GM18858 (cell line): ENCODE data around the gene SSH3.

Experiments
- ATAC-seq: cut with Tn5 transposase; IDR thresholded peaks from one replicate; pipeline ENCODE4 v1.9.1; 2021; ENCODE audit not compliant: unreplicated experiment

The SSH3 gene

DNA sequence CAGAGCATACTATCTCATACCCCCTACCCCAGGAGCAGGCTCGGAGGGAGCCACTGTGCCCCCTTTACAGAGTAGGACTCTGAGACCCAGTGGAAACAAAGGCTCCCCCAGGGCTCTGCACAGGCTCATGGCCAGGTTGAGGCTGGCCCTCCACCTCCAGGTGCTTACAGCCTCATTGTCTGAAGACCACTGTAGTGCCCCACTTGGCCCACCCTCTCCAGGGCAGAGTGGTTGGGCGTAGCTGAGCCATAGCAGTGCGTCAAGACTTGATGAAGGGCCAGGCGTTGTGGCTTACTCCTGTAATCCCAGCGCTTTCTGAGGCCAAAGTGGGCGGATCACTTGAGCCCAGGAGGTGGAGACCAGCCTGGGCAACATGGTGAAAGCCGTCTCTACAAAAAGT lies 12.5 kb upstream of the SSH3 start:
- no peak for ATAC-seq

DNA sequence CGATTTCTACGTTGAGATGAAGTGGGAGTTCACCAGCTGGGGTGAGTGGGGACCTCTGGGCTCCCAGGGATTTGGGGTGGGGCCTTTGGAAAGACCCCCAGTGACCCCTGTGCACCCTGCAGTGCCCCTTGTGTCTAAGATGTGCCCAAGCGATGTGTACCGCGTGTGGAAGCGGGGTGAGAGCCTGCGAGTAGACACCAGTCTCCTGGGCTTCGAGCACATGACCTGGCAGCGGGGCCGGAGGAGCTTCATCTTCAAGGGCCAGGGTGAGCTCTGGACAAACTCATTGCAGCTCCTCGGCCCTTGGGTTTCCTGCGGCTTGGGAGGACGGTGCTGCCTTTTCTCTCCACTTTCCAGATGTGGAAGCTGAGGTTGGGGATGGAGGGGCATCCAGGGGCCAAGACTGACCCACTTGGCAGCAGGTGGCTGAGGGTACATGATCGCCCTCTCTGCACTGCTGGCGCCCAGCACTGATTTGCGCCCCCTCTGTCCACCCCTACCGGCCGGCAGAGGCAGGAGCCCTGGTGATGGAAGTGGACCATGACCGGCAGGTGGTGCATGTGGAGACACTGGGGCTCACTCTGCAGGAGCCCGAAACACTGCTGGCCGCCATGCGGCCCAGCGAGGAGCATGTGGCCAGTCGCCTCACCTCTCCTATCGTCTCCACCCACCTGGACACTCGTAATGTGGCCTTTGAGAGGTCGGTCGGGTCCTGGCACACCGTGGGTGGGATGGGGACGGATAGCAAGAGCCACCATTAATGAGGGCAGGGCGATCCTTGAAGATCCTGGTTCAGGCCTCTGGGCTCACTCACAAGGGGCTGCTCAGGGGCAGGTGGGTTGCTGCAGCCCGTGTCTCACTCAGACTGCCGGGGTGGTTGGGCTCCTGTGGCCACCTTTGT lies 11.6 kb upstream of the SSH3 start:
- no peak for ATAC-seq

DNA sequence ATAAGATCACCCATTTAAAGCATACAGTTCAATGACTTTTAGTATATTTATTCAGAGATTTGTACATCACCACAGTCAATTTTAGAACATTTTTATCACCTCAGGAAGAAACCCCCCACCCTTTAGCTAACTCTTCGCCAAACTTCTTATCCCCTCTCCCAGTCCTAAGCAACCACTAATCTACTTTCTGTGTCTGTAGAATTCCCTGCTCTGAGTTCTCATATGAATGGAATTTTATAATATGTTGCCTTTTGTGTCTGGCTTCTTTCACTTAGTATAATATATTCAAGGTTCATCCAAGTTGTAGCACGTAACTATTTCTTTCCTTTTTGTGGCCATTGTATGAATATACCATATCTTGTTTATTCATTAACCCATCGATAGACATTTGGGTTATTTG lies 10.7 kb upstream of the SSH3 start:
- no peak for ATAC-seq

DNA sequence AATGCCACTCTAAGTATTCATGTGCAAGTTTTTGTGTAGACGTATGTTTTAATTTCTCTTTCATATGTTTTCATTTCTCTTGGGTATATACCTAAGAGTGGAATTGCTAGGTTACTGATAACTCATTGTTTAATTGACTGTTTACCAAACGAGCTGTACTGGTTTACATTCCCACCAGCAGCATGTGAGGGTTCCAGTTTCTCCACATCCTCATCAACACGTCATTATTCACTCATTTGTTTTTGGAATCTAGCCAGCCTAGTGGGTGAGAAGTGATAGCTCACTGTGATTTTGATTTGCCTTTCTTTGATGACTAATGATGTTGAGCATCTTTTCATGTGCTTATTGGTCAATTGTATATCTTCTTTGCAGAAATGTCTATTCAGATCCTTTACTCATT lies 10.2 kb upstream of the SSH3 start:
- no peak for ATAC-seq

DNA sequence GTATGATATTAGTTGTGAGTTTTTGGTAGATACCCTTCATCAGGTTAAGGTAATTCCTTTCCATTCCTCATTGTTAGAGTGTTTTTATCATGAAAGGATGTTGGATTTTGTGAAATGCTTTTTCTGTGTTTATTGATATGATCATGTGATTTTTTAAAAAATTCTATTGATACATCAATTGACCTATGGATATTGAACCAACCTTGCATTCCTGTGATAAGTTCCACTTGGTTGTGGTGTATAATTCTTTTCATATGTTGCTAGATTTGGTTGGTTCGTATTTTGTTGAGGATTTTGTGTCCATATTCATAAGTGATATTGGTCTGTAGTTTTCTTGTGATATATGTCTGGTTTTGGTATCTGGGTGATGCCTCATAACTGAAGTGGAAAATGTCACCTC lies 7.5 kb upstream of the SSH3 start:
- no peak for ATAC-seq

DNA sequence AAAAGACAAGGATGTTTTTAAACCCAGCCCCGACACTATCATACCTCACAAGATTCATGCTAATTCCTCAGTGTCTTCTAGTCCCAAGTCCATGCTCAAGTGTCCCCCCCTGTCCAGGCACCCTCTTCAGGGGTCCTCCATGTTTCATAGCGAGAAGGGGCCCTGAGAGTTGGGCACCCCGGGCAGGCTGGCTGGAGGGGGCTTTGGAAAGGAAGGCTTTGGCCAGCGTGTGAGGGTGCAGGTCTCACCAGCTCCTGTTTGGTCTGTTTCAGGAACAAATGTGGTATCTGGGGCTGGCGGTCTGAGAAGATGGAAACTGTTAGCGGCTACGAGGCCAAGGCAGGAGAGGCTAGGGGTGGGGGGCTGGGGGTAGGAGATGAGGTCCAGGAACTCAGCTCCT lies 4.5 kb upstream of the SSH3 start:
- no peak for ATAC-seq

DNA sequence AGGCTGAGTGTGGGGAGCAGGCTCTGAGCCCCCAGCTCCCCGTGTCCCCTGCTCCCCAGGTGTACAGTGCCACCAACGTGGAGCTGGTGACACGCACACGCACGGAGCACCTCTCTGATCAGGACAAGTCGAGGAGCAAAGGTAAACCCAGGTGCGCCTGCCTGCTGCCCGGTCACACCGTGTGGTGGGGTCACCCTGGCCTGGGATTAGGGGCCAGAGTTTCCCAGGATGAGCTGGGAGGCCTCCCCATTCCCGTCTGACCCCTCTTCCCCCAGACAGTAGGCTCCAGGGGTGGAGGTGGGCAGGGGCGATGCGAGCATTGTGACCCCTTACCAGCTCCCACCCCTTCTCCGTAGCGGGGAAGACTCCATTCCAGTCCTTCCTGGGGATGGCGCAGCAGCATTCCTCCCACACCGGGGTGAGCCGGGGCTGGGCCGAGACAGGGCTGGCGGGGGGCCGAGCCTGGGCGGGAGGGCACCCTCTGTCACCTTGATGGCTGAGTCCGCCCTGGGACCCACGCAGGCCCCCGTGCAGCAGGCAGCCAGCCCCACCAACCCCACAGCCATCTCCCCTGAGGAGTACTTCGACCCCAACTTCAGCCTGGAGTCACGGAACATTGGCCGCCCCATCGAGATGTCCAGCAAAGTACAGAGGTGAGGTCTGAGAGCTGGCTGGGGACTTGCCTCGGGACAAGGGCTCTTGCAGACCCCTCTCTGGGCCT lies 3.7 kb upstream of the SSH3 start:
- no peak for ATAC-seq

DNA sequence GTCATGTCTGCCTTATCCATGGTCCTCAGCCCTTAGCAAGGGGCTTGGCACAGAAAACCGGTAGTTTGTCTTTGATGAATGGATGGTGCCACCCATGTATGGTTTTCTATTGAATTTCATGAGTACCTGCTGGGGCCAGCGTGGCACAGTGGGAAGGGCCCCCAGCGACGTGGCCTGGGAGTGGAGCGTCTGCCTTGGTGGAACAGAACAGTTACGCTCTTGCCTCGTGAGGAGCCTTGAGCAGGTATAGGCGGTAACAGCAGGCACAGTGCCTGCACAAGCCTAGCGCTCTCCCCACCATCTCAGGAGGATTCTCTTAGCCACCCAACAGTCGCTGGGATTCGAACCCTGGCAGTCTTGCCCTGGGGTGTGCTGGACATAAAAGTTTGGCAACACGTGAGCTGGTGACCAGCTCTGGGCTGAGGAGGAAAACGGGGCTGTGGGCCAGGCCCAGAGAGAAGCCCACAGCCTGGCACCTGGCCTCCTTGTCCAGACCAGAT lies 3.0 kb upstream of the SSH3 start:
- no peak for ATAC-seq

DNA sequence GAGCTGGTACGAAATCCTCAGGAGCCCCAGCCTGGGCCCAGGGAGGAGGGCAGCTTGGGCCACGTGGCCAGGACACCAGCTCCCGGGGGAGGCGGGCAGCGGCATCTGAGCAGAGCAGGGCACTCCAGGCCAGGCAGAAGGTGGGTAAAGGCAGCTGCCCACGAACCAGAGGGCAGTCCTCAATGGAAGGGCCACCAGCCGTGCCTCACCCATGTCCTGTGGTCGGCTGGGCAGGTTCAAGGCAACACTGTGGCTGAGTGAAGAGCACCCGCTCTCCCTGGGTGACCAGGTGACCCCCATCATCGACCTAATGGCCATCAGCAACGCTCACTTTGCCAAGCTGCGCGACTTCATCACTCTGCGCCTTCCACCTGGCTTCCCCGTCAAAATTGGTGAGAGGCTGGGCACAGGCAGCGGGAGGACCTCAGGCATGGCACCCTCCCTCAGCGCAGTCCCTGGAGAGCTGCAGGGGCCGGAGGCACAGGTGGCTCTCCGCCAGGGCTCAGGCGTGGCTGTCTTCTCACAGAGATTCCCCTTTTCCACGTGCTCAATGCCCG lies 2.5 kb upstream of the SSH3 start:
- no peak for ATAC-seq

DNA sequence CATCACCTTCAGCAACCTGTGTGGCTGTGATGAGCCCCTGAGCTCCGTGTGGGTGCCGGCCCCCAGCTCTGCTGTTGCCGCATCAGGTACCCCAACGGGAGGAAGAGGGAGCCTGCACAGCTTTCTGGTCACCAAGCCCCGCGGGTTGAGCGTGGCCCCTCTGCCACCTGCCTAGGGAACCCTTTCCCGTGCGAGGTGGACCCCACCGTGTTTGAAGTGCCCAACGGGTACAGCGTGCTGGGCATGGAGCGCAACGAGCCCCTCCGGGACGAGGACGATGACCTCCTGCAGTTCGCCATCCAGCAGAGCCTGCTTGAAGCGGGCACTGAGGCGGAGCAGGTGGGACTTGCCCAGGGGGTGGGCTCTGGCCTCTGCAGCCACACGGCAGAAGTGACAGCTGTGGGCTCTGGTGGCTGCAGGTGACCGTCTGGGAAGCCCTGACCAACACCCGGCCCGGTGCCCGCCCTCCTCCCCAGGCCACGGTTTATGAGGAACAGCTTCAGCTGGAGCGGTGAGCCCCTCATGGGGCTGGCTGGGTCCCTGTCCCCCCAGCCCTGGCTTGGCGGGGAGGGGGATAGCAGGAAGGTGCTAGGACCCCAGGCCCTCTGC lies 1.9 kb upstream of the SSH3 start:
- no peak for ATAC-seq

DNA sequence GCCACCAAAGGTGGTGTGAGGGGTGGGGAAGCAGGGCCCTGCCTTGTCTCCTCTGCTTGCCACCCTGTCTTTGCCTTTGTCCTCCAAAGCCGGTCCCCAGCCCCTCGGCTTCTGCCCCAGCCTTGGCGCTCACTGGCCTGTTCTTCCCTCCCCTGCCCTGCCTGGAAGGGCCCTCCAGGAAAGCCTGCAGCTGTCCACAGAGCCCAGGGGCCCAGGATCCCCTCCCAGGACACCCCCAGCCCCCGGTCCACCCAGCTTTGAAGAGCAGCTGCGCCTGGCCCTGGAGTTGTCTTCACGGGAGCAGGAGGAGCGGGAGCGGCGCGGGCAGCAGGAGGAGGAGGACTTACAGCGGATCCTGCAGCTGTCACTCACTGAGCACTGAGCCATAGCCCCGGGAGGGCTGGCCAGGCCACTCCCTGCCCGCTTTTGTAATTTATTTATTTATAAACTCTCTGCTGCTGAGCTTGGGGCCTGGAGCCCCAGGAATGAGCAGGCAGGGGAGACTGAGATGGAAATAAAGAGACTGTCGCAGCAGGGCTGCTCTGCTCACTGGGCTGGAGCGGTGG lies 1.3 kb upstream of the SSH3 start:
- no peak for ATAC-seq

DNA sequence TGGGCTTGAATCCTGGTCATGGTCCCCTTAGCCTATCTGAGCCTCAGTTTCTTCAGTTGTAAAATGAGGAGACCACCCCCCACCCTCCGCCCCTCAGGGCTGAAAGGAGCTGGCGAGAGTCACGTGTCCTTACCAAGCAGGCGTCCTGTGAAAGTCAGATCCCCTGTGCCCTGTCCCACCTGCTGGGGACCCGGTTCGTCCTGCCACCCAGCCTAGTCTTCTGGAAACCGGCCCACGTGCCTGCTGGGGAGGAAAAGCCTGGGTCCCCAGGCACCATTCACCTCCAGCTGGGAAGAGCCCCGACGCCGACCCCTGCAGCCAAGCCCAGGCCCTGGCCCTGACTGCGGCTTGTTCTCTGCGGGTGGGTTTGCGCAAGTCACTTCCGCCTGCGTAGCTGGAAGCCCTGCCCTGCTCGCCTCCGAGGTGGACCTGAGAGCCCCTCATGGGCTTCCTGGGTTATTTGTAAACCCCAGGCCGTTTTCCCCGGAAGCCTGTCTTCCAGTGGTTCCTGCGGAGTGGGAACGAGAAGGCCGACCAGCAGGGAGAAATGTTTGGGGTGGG lies 679 bp upstream of the SSH3 start:
- no peak for ATAC-seq

DNA sequence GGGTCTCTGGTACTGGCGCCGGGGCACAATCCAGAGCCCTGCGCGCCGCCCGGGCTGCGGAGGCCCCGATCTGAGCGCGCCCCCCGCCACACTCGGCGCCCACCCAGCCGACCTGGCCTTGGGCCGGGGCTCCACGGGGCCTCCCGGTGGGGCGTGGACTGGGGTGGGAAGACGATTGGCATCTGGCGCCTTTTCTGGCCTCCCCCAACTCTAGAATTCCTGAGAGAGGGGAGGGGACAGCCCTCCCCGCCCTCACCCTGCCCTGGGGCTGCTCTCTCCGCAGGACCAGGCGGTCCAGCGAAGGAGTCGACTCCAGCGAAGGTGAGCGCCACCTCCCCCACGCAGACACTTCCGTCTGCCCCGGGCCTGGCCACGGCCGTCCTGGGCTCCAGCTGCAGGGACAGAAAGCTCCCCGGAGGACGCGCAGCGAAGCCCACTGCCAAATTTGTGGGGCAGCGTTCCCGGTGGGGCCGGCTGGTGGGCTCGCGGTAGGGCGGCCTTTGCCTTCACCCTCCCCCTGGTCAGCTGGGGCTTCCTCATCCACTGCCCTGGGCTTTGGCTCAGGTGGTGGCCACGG lies 593 bp downstream of the SSH3 start:
- ATAC-seq: no peak

DNA sequence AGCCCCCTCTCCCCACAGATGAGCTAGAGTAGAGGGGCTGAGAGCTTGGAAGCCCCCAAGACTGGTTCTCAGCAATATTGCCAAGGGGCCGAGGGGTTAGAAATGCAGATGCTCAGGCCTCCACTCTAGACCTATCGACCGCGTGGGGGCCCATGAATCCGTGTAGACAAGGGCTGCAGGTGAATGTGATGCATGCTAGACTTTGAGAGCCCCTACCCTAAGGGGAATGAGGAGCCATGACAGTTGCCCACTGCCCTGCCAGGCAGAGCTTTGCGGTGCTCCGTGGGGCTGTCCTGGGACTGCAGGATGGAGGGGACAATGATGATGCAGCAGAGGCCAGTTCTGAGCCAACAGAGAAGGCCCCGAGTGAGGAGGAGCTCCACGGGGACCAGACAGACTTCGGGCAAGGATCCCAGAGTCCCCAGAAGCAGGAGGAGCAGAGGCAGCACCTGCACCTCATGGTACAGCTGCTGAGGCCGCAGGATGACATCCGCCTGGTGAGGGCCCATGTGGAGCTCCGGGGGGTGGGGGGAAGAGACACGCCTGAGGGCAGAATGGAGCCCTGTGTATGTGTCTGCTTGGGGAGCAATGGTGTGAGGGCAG lies 1.3 kb downstream of the SSH3 start:
- ATAC-seq: no peak

DNA sequence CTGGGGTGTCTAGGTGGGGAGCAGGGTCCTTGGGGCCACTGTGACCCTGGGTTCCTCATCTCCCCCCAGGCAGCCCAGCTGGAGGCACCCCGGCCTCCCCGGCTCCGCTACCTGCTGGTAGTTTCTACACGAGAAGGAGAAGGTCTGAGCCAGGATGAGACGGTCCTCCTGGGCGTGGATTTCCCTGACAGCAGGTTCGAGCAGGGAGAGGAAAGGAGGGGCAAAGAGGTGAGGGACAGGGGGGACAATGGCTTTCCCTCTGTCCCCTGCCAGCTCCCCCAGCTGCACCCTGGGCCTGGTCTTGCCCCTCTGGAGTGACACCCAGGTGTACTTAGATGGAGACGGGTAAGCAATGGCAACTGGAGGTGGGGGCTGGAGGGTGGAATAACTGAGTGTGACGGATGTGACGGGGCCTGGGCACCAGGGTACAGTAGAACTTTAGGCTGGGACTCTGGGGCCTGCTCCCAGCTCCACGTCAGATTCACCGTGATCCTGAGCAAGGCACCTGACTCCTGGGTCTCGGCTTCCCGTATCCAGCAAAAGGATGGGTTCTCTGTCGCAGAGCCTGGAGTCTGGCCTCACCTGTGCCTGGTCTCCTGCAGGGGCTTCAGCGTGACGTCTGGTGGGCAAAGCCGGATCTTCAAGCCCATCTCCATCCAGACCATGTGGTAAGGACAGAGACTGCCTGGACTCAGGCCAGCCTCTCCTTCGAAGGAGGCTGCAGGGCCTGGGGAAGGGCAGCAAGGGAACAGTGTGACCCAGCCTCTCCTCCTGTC lies 3.6 kb downstream of the SSH3 start:
- no peak for ATAC-seq

DNA sequence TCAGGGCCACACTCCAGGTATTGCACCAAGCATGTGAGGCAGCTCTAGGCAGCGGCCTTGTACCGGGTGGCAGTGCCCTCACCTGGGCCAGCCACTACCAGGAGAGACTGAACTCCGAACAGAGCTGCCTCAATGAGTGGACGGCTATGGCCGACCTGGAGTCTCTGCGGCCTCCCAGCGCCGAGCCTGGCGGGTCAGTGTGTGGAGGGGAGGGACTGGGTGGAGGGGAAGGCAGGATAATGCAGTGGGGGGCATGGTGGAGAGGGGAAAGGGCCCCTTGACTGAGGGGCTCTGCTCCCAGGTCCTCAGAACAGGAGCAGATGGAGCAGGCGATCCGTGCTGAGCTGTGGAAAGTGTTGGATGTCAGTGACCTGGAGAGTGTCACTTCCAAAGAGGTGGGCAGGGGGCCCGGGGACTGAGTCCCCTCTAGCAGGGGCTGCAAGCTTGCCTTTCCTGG lies 4.2 kb downstream of the SSH3 start:
- no peak for ATAC-seq

DNA sequence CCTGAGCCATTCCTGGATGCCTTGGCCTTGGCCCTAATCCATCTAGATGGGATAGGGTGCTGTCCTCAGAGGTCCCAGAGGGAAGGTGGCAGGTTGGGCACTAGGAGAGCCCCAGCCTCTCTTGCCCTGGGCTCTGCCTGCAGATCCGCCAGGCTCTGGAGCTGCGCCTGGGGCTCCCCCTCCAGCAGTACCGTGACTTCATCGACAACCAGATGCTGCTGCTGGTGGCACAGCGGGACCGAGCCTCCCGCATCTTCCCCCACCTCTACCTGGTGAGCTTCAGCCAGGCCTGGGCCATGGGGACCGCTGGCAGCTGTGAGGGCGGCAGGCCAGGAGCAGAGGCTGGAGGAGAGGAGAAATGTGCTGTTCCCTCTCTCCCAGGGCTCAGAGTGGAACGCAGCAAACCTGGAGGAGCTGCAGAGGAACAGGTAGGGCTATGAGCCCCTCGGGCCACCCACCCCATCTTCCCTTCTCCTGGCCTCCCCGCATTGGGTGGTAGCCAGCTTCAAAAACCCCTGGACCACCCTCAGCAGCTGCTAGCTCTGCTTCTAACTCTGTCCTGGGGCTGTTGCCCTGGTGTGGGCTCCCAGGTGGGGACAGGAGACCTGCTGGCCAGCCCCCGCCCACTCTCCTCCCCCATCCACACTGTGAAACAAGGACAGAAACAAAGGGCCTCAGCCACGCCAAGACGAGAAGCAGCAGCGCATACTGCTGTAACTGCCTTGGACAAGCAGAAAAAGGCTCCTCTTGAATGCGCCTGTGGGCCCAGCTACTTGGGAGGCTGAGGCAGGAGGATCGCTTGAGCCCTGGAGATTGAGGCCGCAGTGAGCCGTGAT lies 4.9 kb downstream of the SSH3 start:
- no peak for ATAC-seq

DNA sequence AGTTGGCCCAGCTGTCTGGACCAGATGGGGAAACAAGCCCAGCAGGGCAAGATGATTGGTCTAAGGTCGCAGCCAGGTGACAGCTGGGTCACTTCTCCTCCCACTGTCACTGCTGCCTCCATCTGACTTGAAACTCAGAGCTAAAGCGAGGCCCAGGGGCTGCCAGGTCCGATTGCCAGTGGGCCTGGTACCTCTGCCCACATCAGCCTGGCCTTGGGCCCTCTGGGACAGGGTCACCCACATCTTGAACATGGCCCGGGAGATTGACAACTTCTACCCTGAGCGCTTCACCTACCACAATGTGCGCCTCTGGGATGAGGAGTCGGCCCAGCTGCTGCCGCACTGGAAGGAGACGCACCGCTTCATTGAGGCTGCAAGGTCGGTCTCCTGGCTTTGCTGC lies 5.8 kb downstream of the SSH3 start:
- no peak for ATAC-seq
